GM12878 (cell line): ENCODE measurements around the gene VANGL1. TPM values are rescaled to one million over a fixed set of nuclear protein-coding genes. Genes with fewer than 3 reads are reported as not detected.
"Not testable (repeated sequence)": the region's sequence is repeated elsewhere in the genome, so short reads cannot be mapped to it uniquely, and the experiment has no call there.

Experiments used
- ATAC-seq: fragments of 200-7000 bp; cut with Tn5 transposase; 3 replicates; pipeline ENCODE4 v1.9.1; 2020; ENCODE audit warnings: mild to moderate bottlenecking, moderate library complexity
- BruUV-seq: library from RNA; stranded (reverse); fragments of 400-500 nt; replicated peaks from 2 replicates; lab custom pipeline; 2021; lab: Mats Ljungman, UMichigan
- CTCF ChIA-PET: fragments of 300-600 bp; sonication (Branson Sonifier 250); formaldehyde crosslinking; extraction: SDS; loops from one replicate; lab custom pipeline; 2021; ENCODE audit warnings: inconsistent platforms; lab: Yijun Ruan, JAX
- POLR2A ChIA-PET: fragments of 350-600 bp; formaldehyde crosslinking; extraction: SDS; loops from one replicate; lab custom pipeline; 2021; ENCODE audit warnings: inconsistent platforms; lab: Charles Lee
- RAD21 ChIA-PET: fragments of 300-600 bp; sonication (Branson Sonifier 250); formaldehyde crosslinking; loops from one replicate; lab custom pipeline; 2023; ENCODE audit warnings: antibody characterized with exemption; ENCODE audit not compliant: unreplicated experiment; lab: Charles Lee
- SMC1A ChIA-PET: fragments of 300-600 bp; sonication (Branson Sonifier 250); formaldehyde crosslinking; loops from one replicate; lab custom pipeline; 2023; ENCODE audit not compliant: unreplicated experiment, uncharacterized antibody; lab: Charles Lee
- DNase-seq: peaks from one replicate; pipeline ENCODE4 v3.0.0-alpha.2; 2011; ENCODE audit warnings: low read depth, low spot score
- FAIRE-seq: peaks from 3 replicates; lab custom pipeline; 2011; peaks lifted over from hg19 to GRCh38; lab: Jason Lieb, UNC
- H2AFZ ChIP-seq: 2 replicates; pipeline ENCODE4 v1.6.0; 2011; ENCODE audit warnings: low read depth, low read length, control low read depth; ENCODE audit not compliant: control insufficient read depth
- H3K27ac ChIP-seq: 2 replicates; pipeline ENCODE4 v1.5.1; 2011; ENCODE audit warnings: control low read depth; ENCODE audit not compliant: control insufficient read depth, insufficient read depth
- H3K27me3 ChIP-seq, 2 experiments: replicated peaks in 1 of 2; 2 replicates each; pipeline versions ENCODE4 v1.6.0 to v1.6.1; 2011; ENCODE audit warnings: low read length in 1 of 2; ENCODE audit not compliant: control insufficient read depth in 2 of 2, insufficient read depth in 2 of 2
- H3K36me3 ChIP-seq, 2 experiments: 2 replicates each; pipeline ENCODE4 v1.5.1; 2011; ENCODE audit warnings: low read length in 1 of 2; ENCODE audit not compliant: control insufficient read depth in 2 of 2, insufficient read depth in 2 of 2
- H3K4me1 ChIP-seq: 2 replicates; pipeline ENCODE4 v1.6.1; 2011; ENCODE audit warnings: mild to moderate bottlenecking, low read length, moderate library complexity, mixed read lengths; ENCODE audit not compliant: control insufficient read depth, insufficient read depth
- H3K4me2 ChIP-seq: 2 replicates; pipeline ENCODE4 v1.6.0; 2011; ENCODE audit warnings: control low read depth; ENCODE audit not compliant: control insufficient read depth, insufficient read depth
- H3K4me3 ChIP-seq: fragments of 200-600 bp; sonication (generic); 2 replicates; pipeline ENCODE4 v1.5.1; 2016
- H3K79me2 ChIP-seq: 2 replicates; pipeline ENCODE4 v1.6.0; 2011; ENCODE audit warnings: low read length; ENCODE audit not compliant: control insufficient read depth, insufficient read depth
- H3K9ac ChIP-seq: 2 replicates; pipeline ENCODE4 v1.8.0; 2011; ENCODE audit warnings: low read length, control low read depth, mixed read lengths; ENCODE audit not compliant: control insufficient read depth, insufficient read depth
- H3K9me3 ChIP-seq: replicated peaks from 3 replicates; pipeline ENCODE4 v1.5.1; 2011; ENCODE audit warnings: mild to moderate bottlenecking, low read length; ENCODE audit not compliant: control insufficient read depth, insufficient read depth
- H4K20me1 ChIP-seq: 2 replicates; pipeline ENCODE4 v1.6.0; 2011; ENCODE audit not compliant: control insufficient read depth, insufficient read depth
- ZBTB33 ChIP-seq: fragments of 450-650 bp; IDR thresholded peaks from 2 replicates; pipeline ENCODE4 v1.6.1; 2017; ENCODE audit warnings: mild to moderate bottlenecking
- WGBS: methylation state at CpG from one replicate; pipeline ENCODE4 v1.1.6; 2016; ENCODE audit warnings: low lambda C conversion rate; ENCODE audit not compliant: insufficient replicate concordance, insufficient coverage; ENCODE audit errors: missing lambda C conversion rate; 5-methylcytosine and 5-hydroxymethylcytosine counted together
- in situ Hi-C: fragments of 300-500 bp; cut with MboI; formaldehyde crosslinking; loops from 9 replicates; pipeline ENCODE4 v1.14.3; 2018; ENCODE audit warnings: mixed read lengths
- intact Hi-C: fragments of 100-400 bp; cut with micrococcal nuclease; formaldehyde crosslinking; loops from one replicate; pipeline ENCODE4 v1.14.2; 2022; ENCODE audit not compliant: unreplicated experiment
- polyA plus RNA-seq, 11 experiments: library from polyadenylated mRNA; depleted of rRNA in 4 of 11; unstranded in 6 of 11; stranded (reverse) in 5 of 11; fragments of >200 nt; fragmentation: Nextera tagmentation in 4 of 11; fragmentation: Illumina TruSeq in 1 of 11; extraction: Ambion mirVana in 4 of 11; extraction: Trizol in 1 of 11; gene quantifications; 1 replicate in 1 of 11; 2 replicates in 10 of 11; pipeline versions ENCODE4 v1.2.1 to v1.2.3, GENCODE V29; 2011 to 2016; ENCODE audit warnings: inconsistent platforms in 2 of 11, missing spikeins in 2 of 11, low read depth in 1 of 11
- total RNA-seq, 4 experiments: library from RNA; depleted of rRNA in 3 of 4; stranded (reverse); fragments of >200 nt in 3 of 4; fragmentation: Illumina TruSeq in 1 of 4; extraction: Trizol in 1 of 4; gene quantifications; 2 replicates each; pipeline versions ENCODE4 v1.2.1 to v1.2.3, GENCODE V29; 2013 to 2021

VANGL1 gene
- total and polyA plus RNA-seq, 10 of the 15 experiments (the other 5 are each of a cell fraction or from before 2014, with no cell fraction given) = 0.71 to 12.9 (median 6.3) TPM

GRCh38 chr1:115632251-115633026 is 9.3 kb upstream of the VANGL1 start (continued):
- no peak for TF ChIP-seq ZBTB33

- H3K4me1 ChIP-seq, SMC1A ChIA-PET, POLR2A ChIA-PET, H3K27ac ChIP-seq, H3K4me3 ChIP-seq, H2AFZ ChIP-seq, H3K9me3 ChIP-seq, in situ Hi-C loops, H3K36me3 ChIP-seq, H3K4me2 ChIP-seq, FAIRE-seq, RAD21 ChIA-PET, H3K27me3 ChIP-seq, H4K20me1 ChIP-seq, intact Hi-C loops, ATAC-seq, BruUV-seq, DNase-seq, H3K9ac ChIP-seq, H3K79me2 ChIP-seq: not testable (repeated sequence)
- WGBS = 75% methylated on average over 1 of the region's 1 CpG
- CTCF ChIA-PET = interaction anchor here (0.6 kb wide), 1 partner anchor 173 kb away, joined by 3 read pairs; no protein-coding TSS in a partner anchor
Measured at GRCh38 chr1:115633606-115634005, 8.2 kb upstream of the VANGL1 start.

GRCh38 chr1:115637247-115637646 is 4.5 kb upstream of the VANGL1 start:
- CTCF ChIA-PET, RAD21 ChIA-PET, H3K27me3 ChIP-seq, H3K4me2 ChIP-seq, in situ Hi-C loops, H3K4me3 ChIP-seq, FAIRE-seq, H4K20me1 ChIP-seq, POLR2A ChIA-PET, H3K27ac ChIP-seq, ATAC-seq, H3K9me3 ChIP-seq, H3K9ac ChIP-seq, DNase-seq, H2AFZ ChIP-seq, H3K4me1 ChIP-seq, H3K36me3 ChIP-seq, H3K79me2 ChIP-seq, SMC1A ChIA-PET, intact Hi-C loops, BruUV-seq: not testable (repeated sequence)
- WGBS = 32% methylated on average over 1 of the region's 1 CpG
